Diencephalon (tissue), 1 donor: ENCODE measurements around the gene ZNF385B. TPM values are rescaled to one million over a fixed set of nuclear protein-coding genes. Genes with fewer than 3 reads are reported as not detected.

Experiments
- small RNA-seq: library from RNA; depleted of rRNA; stranded (forward); fragments of <200 nt; gene quantifications from one replicate; pipeline ENCODE3, GENCODE V24; 2014
- total RNA-seq: library from RNA; depleted of rRNA; stranded (reverse); fragments of >200 nt; gene quantifications from one replicate; pipeline ENCODE4 v1.2.3, GENCODE V29; 2014

ZNF385B gene
- 4.6 TPM for total RNA-seq

GRCh38 chr2:179861416-179862067 lies at the start of gene ZNF385B:
ZNF385B (minus strand) TSS chr2:179861612.

Small RNA genes within 50 kb of the gene (small RNA-seq; reads per million reads assigned to genes)
- not detected for gene MIR1258

Other genes with a start within 250 kb of the ZNF385B start
- gene CWC22, start 145.7 kb upstream of the ZNF385B start, total RNA-seq: 27.2 TPM